Loucy (cell line): ENCODE results near the gene EVX2.

Source experiments
- H2AFZ ChIP-seq: fragments of 200-600 bp; sonication (generic); 2 replicates; pipeline ENCODE4 v1.6.0; 2016; ENCODE audit warnings: antibody characterized with exemption, mild to moderate bottlenecking, low read length, moderate library complexity
- H3F3A ChIP-seq: fragments of 200-600 bp; 2 replicates; pipeline ENCODE4 v1.6.0; 2016; ENCODE audit warnings: antibody characterized with exemption, low read depth, mild to moderate bottlenecking
- H3K27me3 ChIP-seq: fragments of 200-600 bp; sonication (generic); 2 replicates; pipeline ENCODE4 v1.6.1; 2014; ENCODE audit warnings: low read length, mild to moderate bottlenecking; ENCODE audit not compliant: insufficient read depth, poor library complexity, severe bottlenecking
- H3K36me3 ChIP-seq: fragments of 200-600 bp; sonication (generic); 2 replicates; pipeline ENCODE4 v1.6.1; 2016; ENCODE audit warnings: low read length; ENCODE audit not compliant: insufficient read depth
- H3K4me1 ChIP-seq: fragments of 200-600 bp; sonication (generic); 2 replicates; pipeline ENCODE4 v1.5.1; 2014; ENCODE audit warnings: low read length, mild to moderate bottlenecking; ENCODE audit not compliant: insufficient read depth, poor library complexity, severe bottlenecking
- H3K4me2 ChIP-seq: fragments of 200-600 bp; sonication (generic); 2 replicates; pipeline ENCODE4 v1.6.0; 2014; ENCODE audit warnings: antibody characterized with exemption, low read length, low read depth, mild to moderate bottlenecking; ENCODE audit not compliant: poor library complexity, severe bottlenecking
- H3K4me3 ChIP-seq: fragments of 200-600 bp; sonication (generic); 2 replicates; pipeline ENCODE4 v1.5.1; 2014; ENCODE audit warnings: low read length, mild to moderate bottlenecking, mixed read lengths; ENCODE audit not compliant: poor library complexity, severe bottlenecking
- H3K79me2 ChIP-seq: fragments of 200-600 bp; sonication (generic); 2 replicates; pipeline ENCODE4 v1.6.1; 2014; ENCODE audit warnings: low read length; ENCODE audit not compliant: insufficient read depth
- H3K9ac ChIP-seq: fragments of 200-600 bp; sonication (generic); 2 replicates; pipeline ENCODE4 v1.6.0; 2014; ENCODE audit warnings: mild to moderate bottlenecking, low read depth, low read length, moderate library complexity; ENCODE audit not compliant: poor library complexity, severe bottlenecking
- H3K9me2 ChIP-seq: fragments of 200-600 bp; sonication (generic); replicated peaks from 2 replicates; pipeline ENCODE4 v1.6.1; 2016; ENCODE audit warnings: low read depth, low read length, mixed read lengths
- H3K9me3 ChIP-seq: fragments of 200-600 bp; sonication (generic); 2 replicates; pipeline ENCODE4 v1.6.1; 2014; ENCODE audit warnings: mild to moderate bottlenecking, antibody characterized with exemption, low read length, low read depth; ENCODE audit not compliant: insufficient read depth
- H4K20me1 ChIP-seq: fragments of 200-600 bp; sonication (generic); 2 replicates; pipeline ENCODE4 v1.6.0; 2014; ENCODE audit warnings: antibody characterized with exemption, low read length, mild to moderate bottlenecking; ENCODE audit not compliant: insufficient read depth, poor library complexity, severe bottlenecking
- CTCF ChIP-seq: fragments of 200-600 bp; sonication (generic); conservative IDR thresholded peaks from 2 replicates; pipeline ENCODE4 v1.5.1; 2014; ENCODE audit warnings: mild to moderate bottlenecking, antibody characterized with exemption, low read length
- EZH2phosphoT487 ChIP-seq: fragments of 200-600 bp; IDR thresholded peaks from 2 replicates; pipeline ENCODE4 v1.6.1; 2018; ENCODE audit warnings: antibody characterized with exemption, mild to moderate bottlenecking, moderate library complexity, borderline replicate concordance

EVX2 gene

DNA sequence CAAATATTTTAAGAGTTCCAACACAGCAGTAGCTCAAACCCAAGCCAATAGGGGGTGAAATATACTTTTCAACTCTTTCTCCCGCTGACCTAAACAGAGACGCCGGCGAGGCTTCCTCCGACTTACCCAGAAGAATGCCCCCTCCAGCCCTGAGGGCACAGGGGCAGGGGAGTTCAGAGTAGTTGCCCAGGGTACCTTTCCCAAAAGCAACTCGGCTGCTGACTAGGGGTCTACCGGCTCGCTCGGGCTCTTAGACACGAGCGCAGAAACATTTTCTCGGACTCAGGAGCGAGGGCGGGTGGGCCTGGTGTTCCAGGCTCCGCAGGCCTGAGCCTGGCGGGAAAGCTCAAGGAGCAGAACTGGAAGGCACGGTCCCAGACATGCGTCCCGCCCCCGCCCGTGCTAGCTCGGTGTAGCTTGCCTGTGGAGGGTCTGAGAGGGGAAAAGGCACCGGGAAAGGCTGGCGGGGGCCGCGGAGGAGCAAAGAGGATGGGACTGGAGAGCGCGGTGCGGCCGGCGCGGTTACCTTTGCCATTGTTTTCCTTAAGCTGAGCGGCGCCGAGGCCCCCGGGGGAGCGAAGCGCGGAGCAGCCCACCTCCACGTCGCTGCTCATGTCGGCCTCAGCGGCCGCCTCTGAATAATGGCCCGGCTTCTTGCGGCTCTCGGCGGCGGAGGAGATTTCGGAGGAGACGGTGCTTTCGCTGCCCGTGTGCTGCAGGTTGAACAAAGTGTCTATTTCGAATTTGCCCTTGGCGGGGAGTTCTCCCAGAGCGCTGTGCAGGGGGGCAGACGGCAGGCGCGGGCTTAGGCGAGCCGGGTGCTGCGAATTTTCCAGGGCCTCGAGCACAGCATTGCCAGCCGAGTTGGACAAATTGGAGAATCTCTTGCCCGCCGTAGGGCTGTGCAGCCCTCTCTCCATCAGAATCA, 674 bp downstream of the EVX2 start:
- Histone ChIP-seq H3K4me3 (no peak overlapping the region), H3K4me1 (no peaks in the 10 kb centered on the region), H3K27me3 (no peaks in the 10 kb centered on the region), H2AFZ (no peak overlapping the region), H3K79me2 (no peaks in the 10 kb centered on the region), H4K20me1 (no peaks in the 10 kb centered on the region), H3F3A (no peaks in the 10 kb centered on the region), H3K36me3 (no peaks in the 10 kb centered on the region), H3K4me2 (no peak overlapping the region), H3K9me3 (no peaks in the 10 kb centered on the region), H3K9ac (no peak overlapping the region), H3K9me2 (no peaks in the 10 kb centered on the region)
- no peak for TF ChIP-seq EZH2phosphoT487
- no peak for TF ChIP-seq CTCF

DNA sequence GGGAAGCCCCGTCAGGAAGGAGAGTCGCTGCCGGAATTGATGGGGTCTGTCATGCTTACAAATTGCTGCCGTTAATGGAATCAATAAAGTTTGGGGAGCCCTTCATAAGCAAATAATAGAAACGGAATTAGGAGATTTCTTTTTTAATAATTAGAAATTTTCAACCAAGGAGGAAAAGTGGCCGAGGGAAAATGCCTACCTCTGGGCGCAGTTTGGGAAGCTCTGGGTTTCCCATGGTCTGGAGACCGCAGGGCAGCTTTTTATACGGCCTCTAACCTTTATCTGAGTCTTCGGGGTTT, 1.3 kb downstream of the EVX2 start:
- Histone ChIP-seq H2AFZ (no peak overlapping the region), H3K27me3 (no peaks in the 10 kb centered on the region), H3F3A (no peaks in the 10 kb centered on the region), H3K4me1 (no peaks in the 10 kb centered on the region), H3K79me2 (no peaks in the 10 kb centered on the region), H3K9me2 (no peaks in the 10 kb centered on the region), H3K4me2 (no peak overlapping the region), H4K20me1 (no peaks in the 10 kb centered on the region), H3K9ac (no peak overlapping the region), H3K36me3 (no peaks in the 10 kb centered on the region), H3K4me3 (no peak overlapping the region), H3K9me3 (no peaks in the 10 kb centered on the region)
- TF ChIP-seq EZH2phosphoT487: no peak

DNA sequence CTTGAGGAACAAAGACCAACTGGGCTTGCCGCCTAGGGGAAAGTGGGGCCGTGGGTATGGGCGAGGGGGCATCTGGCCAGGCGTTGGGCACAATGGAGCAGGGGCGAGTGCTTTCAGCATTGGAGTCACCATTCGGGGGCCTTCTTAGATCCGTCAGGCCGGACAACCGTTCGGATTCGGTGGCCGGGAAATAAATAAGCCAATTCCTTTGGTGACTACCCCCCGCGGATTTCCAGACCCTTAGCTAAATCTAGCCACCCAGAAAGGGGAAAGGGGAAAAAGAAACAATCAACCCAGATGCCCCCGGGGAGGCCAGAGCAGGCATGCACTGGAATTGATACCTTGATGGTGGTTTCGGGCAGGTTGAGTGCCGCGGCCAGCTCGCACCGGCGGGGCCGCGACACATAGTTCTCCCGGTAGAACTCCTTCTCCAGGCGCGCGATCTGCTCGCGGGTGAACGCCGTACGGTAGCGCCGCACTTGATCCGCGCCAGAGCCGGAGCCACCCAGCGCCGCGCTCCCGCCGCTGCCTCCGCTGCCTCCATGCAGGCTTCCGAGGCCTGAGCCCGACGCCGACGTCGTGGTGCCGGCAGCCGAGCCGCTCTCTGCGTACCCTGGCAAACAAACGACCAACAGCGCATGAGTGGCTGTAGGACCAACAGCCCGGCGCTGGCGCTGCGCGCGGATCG, 1.8 kb downstream of the EVX2 start:
- TF ChIP-seq EZH2phosphoT487 (no peak), CTCF (no peak)
- H3K9me2 ChIP-seq: no peaks in the 10 kb centered on the region
- no peaks in the 10 kb centered on the region for H3K4me1 ChIP-seq
- no peaks in the 10 kb centered on the region for H3K79me2 ChIP-seq
- no peaks in the 10 kb centered on the region for H3K9me3 ChIP-seq
- H3K9ac ChIP-seq: no peak overlapping the region
- H2AFZ ChIP-seq: no peak overlapping the region
- no peaks in the 10 kb centered on the region for H4K20me1 ChIP-seq
- no peak overlapping the region for H3K4me2 ChIP-seq
- no peaks in the 10 kb centered on the region for H3K36me3 ChIP-seq
- H3K4me3 ChIP-seq: no peak overlapping the region
- H3F3A ChIP-seq: no peaks in the 10 kb centered on the region
- H3K27me3 ChIP-seq: no peaks in the 10 kb centered on the region
